Upper lobe of right lung (tissue), 1 donor: ENCODE data around the gene GRIN1. TPM values are rescaled to one million over a fixed set of nuclear protein-coding genes. Genes with fewer than 3 reads are reported as not detected.

Source experiments
- ATAC-seq: fragments of 200-7000 bp; cut with Tn5 transposase; one replicate; pipeline ENCODE4 v1.9.1; 2020; ENCODE audit warnings: mild to moderate bottlenecking, moderate library complexity
- DNase-seq: peaks from one replicate; pipeline ENCODE4 v3.0.0-alpha.2; 2020
- H3K27ac ChIP-seq: fragments of 200-600 bp; one replicate; pipeline ENCODE4 v1.8.0; 2022
- H3K27me3 ChIP-seq: fragments of 200-600 bp; one replicate; pipeline ENCODE4 v1.8.0; 2022; ENCODE audit warnings: mild to moderate bottlenecking
- H3K36me3 ChIP-seq: fragments of 200-600 bp; one replicate; pipeline ENCODE4 v1.8.0; 2022
- H3K4me1 ChIP-seq: fragments of 200-600 bp; one replicate; pipeline ENCODE4 v1.8.0; 2022
- H3K4me3 ChIP-seq: fragments of 200-600 bp; one replicate; pipeline ENCODE4 v1.8.0; 2022; ENCODE audit warnings: mild to moderate bottlenecking
- H3K9me3 ChIP-seq: fragments of 200-600 bp; one replicate; pipeline ENCODE4 v1.8.0; 2022
- intact Hi-C: fragments of 100-400 bp; cut with DNase I; formaldehyde crosslinking; loops from one replicate; pipeline ENCODE4 v1.11.0; 2022
- microRNA-seq: library from miRNA; unstranded; fragments of <30 nt; microRNA quantifications from one replicate; pipeline ENCODE4 v1.2.0, GENCODE V29; 2020; ENCODE audit warnings: borderline microRNAs expressed
- total RNA-seq: library from RNA; stranded (reverse); fragmentation: NEBNext Ultra II Directional; extraction: Animal tissue kit (Norgen Biotek cat#: 25700); gene quantifications from one replicate; pipeline ENCODE4 v1.2.1, GENCODE V29; 2021
- TF ChIP-seq, protein P1 (sequence below): fragments of 200-600 bp; IDR thresholded peaks from one replicate; pipeline ENCODE4 v1.8.0; 2022; ENCODE audit warnings: antibody characterized with exemption
- donor health status: DM: no; HTN: yes; CAD: no; lungs with severe emphysema.

The GRIN1 gene
- total RNA-seq, 1 donor from 2014 or later, result 0.64 TPM

GRCh38 chr9:137217276-137218211 lies 78.6 kb downstream of the GRIN1 start:
- intact Hi-C loops, result no loop called here
- Histone ChIP-seq H3K36me3 (no peaks in the 10 kb centered on the region), H3K4me3 (peak overlapping the region; percentile 36), H3K27ac (peak overlapping the region; percentile 63), H3K9me3 (no peaks in the 10 kb centered on the region), H3K4me1 (peaks cover 3% of the 10 kb centered on the region), H3K27me3 (no peaks in the 10 kb centered on the region)
- TF ChIP-seq, protein P1, sequence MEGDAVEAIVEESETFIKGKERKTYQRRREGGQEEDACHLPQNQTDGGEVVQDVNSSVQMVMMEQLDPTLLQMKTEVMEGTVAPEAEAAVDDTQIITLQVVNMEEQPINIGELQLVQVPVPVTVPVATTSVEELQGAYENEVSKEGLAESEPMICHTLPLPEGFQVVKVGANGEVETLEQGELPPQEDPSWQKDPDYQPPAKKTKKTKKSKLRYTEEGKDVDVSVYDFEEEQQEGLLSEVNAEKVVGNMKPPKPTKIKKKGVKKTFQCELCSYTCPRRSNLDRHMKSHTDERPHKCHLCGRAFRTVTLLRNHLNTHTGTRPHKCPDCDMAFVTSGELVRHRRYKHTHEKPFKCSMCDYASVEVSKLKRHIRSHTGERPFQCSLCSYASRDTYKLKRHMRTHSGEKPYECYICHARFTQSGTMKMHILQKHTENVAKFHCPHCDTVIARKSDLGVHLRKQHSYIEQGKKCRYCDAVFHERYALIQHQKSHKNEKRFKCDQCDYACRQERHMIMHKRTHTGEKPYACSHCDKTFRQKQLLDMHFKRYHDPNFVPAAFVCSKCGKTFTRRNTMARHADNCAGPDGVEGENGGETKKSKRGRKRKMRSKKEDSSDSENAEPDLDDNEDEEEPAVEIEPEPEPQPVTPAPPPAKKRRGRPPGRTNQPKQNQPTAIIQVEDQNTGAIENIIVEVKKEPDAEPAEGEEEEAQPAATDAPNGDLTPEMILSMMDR, result no peak
- DNase-seq (peak; percentile 89), ATAC-seq (peak; percentile 72)

GRCh38 chr9:137218212-137218753 lies 79.3 kb downstream of the GRIN1 start:
- Histone ChIP-seq H3K4me3 (no peak overlapping the region), H3K4me1 (peaks cover 9% of the 10 kb centered on the region), H3K27me3 (no peaks in the 10 kb centered on the region), H3K36me3 (no peaks in the 10 kb centered on the region), H3K27ac (peak overlapping the region; percentile 6), H3K9me3 (no peaks in the 10 kb centered on the region)
- intact Hi-C loops, result no loop called here
- TF ChIP-seq, protein P1, result no peak
- DNase-seq (no peak), ATAC-seq (no peak)

Small RNA genes lying within 50 kb of the gene (microRNA-seq; reads per million reads assigned to microRNA genes)
- not detected for gene MIR3621

Other genes starting within 250 kb of the GRIN1 start
- 91.2 TPM for gene FBXW5, start 194.4 kb upstream of the GRIN1 start, total RNA-seq
- gene C8G, start 193.9 kb upstream of the GRIN1 start, total RNA-seq, result 1.1 TPM
- gene LCN12, start 186.9 kb upstream of the GRIN1 start, total RNA-seq, result 2.6 TPM
- gene PTGDS, start 161.7 kb upstream of the GRIN1 start, total RNA-seq, result 477 TPM
- gene LCNL1, start 156.2 kb upstream of the GRIN1 start, total RNA-seq, result 5.1 TPM
- gene PAXX, start 146.7 kb upstream of the GRIN1 start, total RNA-seq, result 53.1 TPM
- 80.7 TPM for gene CLIC3, start 142.6 kb upstream of the GRIN1 start, total RNA-seq
- gene ABCA2, start 110.9 kb upstream of the GRIN1 start, total RNA-seq, result 44.3 TPM
- 0.81 TPM for gene FUT7, start 107.1 kb upstream of the GRIN1 start, total RNA-seq
- gene NPDC1, start 93.0 kb upstream of the GRIN1 start, total RNA-seq, result 152 TPM
- 0.41 TPM for gene ENTPD2, start 85.1 kb upstream of the GRIN1 start, total RNA-seq
- 0.84 TPM for gene SAPCD2, start 68.6 kb upstream of the GRIN1 start, total RNA-seq
- gene UAP1L1, start 61.6 kb upstream of the GRIN1 start, total RNA-seq, result 30.7 TPM
- 39.4 TPM for gene MAN1B1, start 52.2 kb upstream of the GRIN1 start, total RNA-seq
- gene DPP7, start 24.4 kb upstream of the GRIN1 start, total RNA-seq, result 183 TPM
- not detected for gene LRRC26, start 30.9 kb downstream of the GRIN1 start, total RNA-seq
- not detected for gene TMEM210, start 32.9 kb downstream of the GRIN1 start, total RNA-seq
- gene ANAPC2, start 49.4 kb downstream of the GRIN1 start, total RNA-seq, result 51.4 TPM
- 55.5 TPM for gene SSNA1, start 49.5 kb downstream of the GRIN1 start, total RNA-seq
- 22.3 TPM for gene TPRN, start 61.6 kb downstream of the GRIN1 start, total RNA-seq
- 28.7 TPM for gene TMEM203, start 66.5 kb downstream of the GRIN1 start, total RNA-seq
- 16.7 TPM for gene NDOR1, start 66.5 kb downstream of the GRIN1 start, total RNA-seq
- gene RNF208, start 83.1 kb downstream of the GRIN1 start, total RNA-seq, result 6.7 TPM
- gene CYSRT1, start 86.0 kb downstream of the GRIN1 start, total RNA-seq, result 0.41 TPM
- gene RNF224, start 88.3 kb downstream of the GRIN1 start, total RNA-seq, result 0.35 TPM
- gene SLC34A3, start 91.7 kb downstream of the GRIN1 start, total RNA-seq, result 0.23 TPM
- 191 TPM for gene TUBB4B, start 102.1 kb downstream of the GRIN1 start, total RNA-seq
- gene STPG3, start 112.1 kb downstream of the GRIN1 start, total RNA-seq, result not detected
- 47.2 TPM for gene NELFB, start 116.2 kb downstream of the GRIN1 start, total RNA-seq
- gene TOR4A, start 138.6 kb downstream of the GRIN1 start, total RNA-seq, result 27.4 TPM
- 21.5 TPM for gene NRARP, start 163.1 kb downstream of the GRIN1 start, total RNA-seq